GM21390 (cell line): ENCODE results near the gene ZNF106.

Experiments used
- ATAC-seq: cut with Tn5 transposase; IDR thresholded peaks from one replicate; pipeline ENCODE4 v1.9.1; 2021; ENCODE audit not compliant: unreplicated experiment

ZNF106 gene

DNA sequence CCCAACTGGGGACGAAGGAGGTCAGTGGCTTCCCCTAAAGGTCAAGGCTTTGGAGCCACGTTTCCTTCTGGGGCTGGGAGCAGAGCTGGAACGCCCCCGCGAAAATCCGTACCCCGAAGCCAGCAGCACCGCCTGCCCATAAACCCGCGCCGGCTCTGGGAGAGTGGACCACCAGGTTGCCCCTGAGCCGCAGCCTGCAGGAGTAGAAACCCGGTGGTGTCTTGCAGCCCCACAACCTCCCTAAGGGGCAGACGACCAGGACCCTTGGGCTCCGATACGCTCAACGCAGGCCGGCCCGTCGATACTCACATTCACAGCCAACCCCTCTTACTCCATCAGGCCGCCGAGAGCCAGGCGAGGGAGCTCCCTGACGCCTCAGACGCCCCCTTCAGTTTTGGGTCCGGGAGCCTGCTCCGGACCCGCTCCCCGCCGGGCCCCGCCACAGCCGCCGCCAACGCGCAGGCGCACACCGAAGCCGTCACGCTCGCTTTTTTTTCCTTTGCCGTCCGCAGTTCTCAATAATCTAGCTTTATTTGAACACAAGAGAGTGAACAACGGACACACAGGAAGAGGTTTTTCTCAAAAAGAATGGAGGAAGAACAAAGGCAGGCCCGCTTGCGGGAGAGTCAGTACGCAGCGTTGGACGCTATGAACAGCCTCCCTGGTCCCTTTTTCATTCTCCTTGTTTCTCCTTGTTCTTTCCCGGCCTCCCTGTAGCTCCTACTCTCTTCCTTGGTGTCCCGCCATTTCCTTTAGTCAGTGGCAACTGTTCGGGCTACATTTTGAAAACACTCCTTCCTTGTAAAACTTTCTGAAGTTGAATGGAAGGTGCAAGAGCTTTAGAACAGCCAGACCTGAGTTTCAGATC is at the start of gene ZNF106:
Gene ZNF106 (minus strand): TSS at position 471 of the 868 bp plus-strand sequence. CDS start 18,852 bp downstream, outside the sequence.
- ATAC-seq = peak; percentile 45

DNA sequence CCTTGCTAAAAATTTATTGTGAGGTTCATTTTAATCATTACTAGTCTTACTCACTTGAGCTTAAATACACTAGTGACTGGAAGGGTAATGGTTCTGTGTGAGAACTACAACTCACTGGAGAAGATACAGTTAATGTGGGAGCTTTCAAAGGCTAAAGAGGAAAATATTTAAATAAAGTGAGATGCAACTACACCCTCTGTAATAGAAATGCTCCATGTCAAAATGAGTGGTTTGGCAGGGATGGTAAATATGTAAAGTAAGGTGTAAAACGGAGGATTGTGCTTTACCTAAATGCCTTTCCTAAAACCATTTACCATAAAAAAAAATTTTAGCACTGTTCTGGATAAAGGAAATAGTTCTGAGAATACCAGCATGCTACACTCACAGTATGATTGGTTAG is 42.3 kb upstream of the ZNF106 start:
- no peak for ATAC-seq

DNA sequence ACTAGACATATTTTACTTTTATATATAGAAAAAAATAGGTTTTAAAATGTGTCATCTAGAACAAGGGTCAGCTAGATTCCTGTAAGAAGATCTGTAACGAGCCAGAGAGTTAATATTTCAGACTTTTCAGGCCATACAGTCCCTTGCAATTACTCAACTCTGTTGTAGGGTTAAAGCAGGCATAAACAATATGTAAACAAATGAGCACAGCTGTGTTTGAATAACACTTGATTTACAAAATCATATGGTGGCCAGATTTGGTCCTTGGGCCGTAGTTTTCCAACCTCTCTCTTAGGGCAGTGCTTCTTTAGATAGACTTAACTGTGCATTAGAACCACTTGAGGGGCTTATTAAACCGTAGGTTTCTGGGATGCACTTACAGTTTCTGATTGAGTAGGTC is 38.0 kb upstream of the ZNF106 start:
- no peak for ATAC-seq

DNA sequence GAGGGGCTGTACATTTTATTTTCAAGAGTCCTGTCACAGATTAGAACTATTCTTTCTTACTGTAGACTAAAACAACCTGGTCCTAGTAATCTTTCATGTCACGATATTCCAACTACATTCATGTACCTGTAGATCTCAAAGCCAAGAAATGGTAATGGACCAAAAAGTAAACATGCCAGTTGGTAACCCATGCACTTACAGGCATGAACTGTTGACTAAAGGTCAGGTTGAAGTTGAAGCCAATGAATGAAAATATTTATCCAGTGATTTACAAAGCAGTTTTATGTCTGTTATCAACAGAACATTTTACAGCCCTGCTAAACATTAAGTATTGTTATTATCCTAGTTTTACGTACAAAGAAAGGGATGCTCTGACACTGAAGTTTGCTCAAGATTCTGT is 32.4 kb upstream of the ZNF106 start:
- no peak for ATAC-seq

DNA sequence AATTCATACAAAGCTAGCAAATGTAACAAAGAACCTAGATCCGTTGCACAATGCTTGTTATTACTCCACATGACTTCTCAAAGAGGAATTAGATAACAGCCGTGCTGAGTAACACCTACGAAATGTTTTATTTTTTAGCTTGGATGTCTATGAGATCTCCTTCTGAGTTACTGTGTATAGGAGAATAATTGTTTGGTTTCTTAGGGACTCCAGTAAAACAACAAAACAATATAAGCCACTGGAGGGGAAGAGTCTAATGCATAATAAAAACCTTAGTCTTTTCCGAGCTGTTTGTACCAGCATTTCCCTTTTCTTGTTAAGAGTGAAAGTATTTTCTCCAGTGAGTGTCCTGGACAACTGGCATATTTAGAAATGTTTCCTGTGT is 20.1 kb upstream of the ZNF106 start:
- no peak for ATAC-seq

DNA sequence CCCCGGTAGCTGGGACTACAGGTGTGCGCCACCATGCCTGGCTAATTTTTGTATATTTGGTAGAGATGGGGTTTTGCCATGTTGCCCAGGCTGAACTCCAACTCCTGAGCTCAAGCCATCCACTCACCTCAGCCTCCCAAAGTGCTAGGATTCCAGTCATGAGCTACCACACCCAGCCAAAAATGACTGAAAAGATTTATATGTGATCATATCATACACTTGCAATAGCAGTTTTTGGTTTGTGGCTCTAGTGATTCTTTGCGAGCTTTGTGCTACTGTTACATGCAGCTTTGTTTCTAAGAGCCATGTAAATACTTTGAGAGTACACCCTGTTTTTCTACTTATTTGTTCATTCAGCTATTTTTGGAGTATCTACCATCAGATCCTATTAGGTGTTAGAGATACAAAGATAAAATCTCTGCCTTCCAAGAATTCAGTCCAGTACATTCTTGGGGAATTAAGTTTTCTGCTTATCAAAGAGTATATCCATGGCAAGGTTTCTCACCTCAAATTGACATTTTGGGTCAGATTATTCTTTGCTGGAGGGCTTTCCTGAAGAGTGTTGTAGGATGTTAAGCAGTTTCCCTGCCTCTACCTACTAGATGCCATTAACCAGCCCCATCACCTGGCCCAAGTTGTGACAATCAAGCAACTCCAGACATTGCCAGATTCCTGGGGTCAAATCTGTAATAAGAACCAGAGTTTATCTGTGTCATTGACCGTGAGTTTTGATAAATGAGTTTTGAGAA is 19.5 kb upstream of the ZNF106 start:
- ATAC-seq = no peak

DNA sequence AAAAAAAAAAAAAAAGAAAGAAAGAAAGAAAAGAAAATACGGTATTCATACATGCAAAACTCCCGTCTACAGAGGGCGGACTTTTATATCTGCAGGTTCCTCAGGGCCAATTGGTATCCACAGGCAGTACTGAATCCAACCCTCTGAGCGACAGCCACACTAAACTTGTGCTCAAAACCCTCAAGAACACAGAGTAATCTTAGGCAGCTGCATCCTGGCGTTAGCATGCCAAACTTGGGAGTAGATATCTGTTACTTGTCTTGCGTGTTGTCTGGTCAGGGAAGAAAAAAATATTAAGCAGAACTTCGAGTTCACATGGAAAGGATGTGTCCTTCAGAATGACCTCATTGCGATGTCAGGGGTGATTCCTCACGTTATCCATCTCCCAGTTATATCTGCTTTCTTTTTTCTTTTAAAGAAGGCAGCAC is 17.3 kb upstream of the ZNF106 start:
- no peak for ATAC-seq

DNA sequence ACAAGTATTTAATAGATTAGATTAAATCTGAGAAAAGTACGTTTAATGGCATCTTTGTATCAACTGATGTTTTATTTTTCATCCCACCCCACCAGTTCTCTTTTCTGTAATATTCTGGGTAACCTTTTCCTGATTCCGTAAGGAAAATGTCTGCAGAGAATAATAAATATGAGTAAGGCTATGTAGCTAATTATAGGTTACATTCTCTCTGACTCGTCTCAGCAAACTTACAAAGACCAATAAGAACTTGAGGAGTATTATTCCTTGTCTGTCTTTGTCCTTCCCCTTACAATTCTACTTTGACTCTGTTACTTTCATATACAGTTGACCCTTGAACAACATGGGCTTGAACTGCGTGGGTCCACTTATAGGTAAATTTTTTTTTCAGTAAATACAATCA is 16.6 kb upstream of the ZNF106 start:
- no peak for ATAC-seq

DNA sequence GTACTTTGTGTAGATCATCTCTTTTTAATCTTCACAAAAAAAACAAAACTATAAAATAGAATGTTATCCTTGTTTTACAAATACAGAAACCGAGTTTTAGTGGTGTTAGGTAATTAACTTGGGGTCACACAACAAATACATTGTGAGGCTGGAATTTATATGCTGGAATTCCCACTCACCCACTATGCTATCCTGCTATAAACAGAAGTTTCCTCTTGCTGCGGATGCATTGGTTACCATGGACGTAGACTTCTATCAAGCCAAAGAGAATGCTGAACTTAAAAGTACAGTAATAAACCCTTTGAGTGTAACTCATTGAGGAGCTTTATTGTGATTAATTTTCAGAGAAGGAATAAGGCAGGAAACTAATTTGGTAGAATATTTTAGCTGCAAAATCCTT is 13.7 kb upstream of the ZNF106 start:
- ATAC-seq = no peak

DNA sequence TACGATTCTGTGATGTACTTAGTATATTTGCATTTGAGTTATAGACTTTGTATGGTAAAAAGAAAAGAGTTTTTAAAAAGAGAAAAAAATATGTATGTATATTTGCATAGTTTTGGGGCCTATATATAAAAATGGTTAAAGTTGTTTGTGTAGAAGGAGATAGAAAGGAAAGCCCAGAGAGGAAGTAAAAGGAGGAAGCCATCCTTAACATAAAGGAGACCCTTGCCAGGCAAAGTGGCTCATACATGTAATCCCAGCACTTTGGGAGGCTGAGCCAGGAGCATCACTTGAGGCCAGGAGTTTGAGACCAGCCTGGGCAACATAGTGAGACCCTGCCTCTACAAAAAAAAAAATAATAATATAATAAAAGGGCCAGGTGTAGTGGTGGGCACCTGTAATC is 12.9 kb upstream of the ZNF106 start:
- no peak for ATAC-seq

DNA sequence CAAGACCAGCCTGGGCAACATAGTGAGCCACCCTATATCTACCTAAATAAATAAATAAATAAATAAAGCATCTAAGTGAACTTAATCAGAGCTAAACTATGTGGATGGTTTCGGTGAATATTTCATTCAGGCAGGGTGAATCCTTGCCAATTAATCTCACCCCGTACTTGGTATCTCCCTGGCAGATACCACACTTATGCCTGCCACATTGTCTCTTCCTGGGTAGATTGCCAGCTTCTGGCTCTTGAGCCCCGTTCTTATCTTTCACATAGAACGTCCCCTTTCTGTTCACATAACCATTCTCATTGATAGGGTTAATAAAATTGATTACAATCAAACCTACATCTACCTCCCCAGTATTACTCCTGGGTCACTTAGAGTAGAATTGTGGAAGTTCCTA is 11.5 kb upstream of the ZNF106 start:
- no peak for ATAC-seq

DNA sequence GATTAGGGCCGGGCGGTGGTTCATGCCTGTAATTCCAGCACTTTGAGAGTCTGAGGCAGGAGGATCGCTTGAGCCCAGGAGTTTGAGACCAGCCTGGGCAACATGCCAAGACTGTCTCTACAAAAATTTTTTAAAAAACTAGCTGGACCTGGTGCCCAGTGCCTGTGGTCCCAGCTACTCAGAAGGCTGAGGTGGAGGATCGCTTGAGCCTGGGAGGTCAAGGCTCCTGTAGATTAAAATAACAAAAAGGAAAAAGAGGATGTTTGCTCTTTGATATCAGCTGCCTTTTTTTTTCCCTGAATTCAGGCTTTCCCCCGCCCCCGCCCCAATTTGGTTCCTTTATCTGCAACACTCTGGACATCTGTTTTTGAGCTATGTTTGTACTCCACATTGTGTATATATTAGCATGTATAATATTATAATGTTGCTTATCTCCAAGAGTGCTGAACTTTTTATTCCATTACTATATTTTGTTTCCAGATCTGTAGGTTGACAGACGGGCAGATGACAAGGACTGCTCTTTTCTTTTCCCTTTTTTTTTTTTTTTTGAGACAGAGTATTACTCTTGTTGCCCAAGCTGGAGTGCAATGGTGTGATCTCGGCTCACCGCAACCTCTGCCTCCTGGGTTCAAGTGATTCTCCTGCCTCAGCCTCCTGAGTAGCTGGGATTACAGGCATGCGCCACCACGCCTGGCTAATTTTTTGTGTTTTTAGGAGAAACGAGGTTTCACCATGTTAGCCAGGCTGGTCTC is 9.1 kb upstream of the ZNF106 start:
- no peak for ATAC-seq

DNA sequence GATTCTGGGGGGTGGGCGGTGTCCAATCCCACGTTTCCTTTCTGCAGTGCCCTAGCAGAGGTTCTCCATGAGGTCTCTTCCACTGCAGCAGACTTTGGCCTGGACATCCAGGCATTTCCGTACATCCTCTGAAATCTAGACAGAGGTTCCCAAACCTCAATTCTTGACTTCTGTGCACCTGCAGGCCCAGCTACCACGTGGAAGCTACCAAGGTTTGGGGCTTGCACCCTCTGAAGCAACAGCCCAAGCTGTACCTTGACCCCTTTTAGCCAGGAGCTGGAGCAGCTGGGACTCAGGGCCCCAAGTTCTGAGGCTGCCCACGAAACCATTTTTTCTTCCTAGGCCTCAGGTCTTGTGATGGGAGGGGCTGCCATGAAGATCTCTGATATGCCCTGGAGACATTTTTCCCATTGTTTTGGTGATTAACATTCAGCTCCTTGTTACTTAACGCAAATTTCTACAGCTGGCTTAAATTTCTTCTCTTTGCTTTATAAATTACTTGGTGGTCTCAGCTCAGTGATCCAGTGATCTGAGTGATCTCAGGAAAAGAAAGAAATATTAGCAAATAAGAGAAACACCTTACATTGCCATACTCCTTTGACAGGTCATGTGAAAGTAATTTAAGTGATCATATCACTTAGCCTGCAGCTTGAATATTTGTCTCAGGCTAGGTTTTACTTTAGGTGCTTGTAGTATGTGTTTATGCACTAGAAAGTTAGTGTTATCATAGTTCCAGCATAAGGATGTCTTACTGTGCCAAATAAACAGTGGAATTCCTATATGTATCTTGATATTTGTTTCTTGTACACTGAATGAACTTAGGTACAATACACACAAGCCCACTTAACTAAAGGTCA is 7.5 kb upstream of the ZNF106 start:
- no peak for ATAC-seq

DNA sequence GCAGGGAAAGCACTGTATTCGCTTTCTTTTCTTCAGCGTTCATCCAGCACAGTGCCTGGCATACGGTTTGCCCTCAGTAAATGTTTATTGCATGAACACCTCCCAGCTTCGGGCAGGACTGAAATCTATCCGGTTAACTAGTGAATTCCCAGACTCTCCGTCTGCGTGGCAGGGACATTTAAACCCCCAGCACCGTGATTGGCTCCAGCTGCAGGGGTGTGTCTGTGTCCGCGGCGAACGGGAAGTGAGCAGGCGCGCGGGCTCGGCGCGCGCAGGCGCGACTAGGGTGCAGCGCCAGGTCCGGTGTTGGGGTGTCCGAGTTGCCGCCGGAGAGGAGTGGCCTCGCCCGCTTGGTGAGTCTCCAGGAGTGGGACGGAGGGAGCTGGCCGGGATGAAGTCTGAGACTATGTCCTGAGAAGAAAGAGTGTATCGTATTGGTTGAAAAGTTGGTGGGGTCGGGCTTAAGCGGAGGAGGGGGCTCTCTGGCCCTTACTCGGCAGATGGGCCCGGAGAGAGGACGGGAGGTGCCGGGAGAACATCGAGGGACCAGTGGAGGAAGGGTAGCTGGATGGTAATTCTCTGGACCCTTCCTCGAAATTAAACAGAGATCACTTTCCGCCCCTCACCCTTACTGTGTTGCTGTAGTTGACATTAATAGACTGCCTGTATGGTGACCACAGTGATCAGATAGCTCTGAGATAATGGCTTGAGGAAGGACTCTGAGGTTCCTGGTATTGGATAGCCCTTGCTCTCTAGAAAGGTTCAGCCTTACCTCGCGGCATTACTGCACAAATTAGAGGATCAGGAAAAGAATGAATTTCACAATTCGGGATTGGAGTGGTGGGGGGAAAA is 4.6 kb upstream of the ZNF106 start, which contains the start of gene SNAP23:
Gene SNAP23 (plus strand): TSS at position 274 of the 852 bp plus-strand sequence. CDS start 16,213 bp downstream, outside the sequence.
- peak; percentile 72 for ATAC-seq

DNA sequence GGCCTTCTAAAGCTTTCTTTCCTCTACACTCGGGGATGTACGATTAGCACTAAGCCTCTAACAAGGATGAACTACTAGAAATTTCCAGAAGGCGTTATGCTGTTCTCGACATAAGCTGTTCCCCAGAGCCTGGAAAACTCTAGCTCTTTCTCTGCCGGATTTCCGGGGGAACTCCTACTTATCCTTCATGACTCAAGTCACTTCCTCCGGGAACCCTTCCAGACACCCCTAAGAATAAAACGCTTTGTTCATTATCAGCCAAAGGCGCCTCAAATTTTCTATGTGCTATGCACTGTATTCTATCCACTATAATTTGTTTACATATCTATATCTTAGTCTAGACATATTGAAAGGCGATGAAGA is 4.0 kb upstream of the ZNF106 start:
- no peak for ATAC-seq

DNA sequence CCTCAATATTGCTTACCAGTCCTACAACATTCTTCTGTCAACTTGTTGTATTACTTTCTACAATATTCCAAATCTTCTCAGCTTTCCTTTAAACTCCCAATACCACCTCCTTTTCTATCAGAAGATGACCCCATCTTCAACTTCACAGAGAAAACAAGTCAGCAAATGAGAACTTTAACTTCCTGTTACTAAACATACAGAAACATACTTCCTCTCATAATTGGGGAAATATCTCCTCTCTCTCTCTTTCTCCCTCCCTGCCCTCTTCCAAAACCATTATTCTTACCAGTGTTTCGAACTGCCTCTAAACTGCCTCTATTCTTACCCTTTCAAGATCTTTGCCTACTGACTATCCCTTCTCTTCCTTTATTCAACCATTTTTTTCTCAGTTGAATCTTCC is 2.7 kb upstream of the ZNF106 start:
- no peak for ATAC-seq

DNA sequence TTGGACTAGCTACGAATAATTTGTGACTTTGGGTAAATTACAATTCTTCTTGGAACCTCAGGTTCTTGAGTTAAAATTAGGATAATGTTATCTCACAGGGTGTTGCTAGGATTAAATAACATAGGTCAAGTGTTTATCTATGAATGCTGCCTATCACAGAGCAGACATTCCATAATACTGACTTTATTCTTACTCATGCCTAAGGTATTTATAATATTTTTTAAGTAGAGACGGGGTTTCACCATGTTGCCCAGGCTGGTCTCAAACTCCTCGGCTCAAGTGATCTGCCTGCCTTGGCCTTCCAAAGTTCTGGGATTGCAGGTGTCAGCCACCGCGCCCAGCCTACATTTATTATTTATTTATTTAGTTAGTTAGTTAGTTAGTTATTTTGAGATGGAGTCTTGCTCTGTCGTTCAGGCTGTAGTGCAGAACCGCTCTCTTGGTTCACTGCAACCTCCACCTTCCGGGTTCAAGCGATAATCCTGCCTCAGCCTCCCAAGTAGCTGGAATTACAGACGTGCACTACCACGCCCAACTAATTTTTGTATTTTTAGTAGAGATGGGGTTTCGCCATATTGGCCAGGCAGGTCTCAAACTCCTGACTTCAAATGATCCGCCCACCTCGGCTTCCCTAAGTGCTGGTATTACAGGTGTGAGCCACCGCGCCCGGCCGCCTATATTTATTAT is 741 bp upstream of the ZNF106 start:
- ATAC-seq = no peak

DNA sequence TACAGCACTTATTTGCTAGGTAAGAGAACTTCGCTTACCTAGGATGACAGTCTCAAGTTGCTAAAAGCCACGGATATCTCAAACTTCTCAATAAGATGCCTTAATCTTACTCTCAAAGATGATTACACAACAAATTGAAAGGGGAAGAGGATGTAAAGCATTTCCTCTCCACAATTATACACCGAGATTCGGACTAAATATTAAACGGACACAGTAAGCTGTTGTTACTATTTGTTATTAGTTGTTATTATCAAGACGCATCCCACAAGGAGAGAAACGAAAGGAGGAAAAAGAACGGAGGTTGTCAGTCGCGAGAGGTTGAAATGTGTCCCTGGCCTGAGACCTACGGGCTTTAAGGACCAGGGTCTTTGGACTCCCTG is 660 bp downstream of the ZNF106 start:
- no peak for ATAC-seq

DNA sequence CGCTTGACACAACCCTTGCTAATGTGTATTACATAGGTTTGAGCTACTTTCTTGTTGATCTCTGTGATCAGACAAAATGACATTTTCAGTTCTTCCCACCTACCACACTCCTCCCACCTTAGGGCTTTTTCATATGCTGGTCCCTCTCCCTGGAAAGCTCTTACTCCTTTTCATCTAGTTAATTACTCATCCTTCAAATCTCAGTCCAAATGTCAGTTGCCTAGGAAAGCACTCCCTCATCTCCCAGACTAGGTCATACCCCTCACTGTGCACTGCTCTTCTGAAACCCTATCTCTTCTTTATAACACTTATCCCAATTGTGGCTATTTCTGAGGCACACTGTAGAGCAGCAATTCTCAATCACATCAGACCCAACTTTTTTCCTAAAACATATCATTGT is 7.3 kb downstream of the ZNF106 start:
- ATAC-seq = no peak
